SK-N-SH (cell line): ENCODE results near the gene TSSK1B. TPM values are rescaled to one million over a fixed set of nuclear protein-coding genes. Genes with fewer than 3 reads are reported as not detected.

Source experiments
- CTCF ChIA-PET: fragments of 300-600, 350-600 bp; formaldehyde crosslinking; extraction: SDS; loops from one replicate; lab custom pipeline; 2021; lab: Yijun Ruan, JAX
- POLR2A ChIA-PET: fragments of 350-600 bp; sonication (Branson Sonifier 250); formaldehyde crosslinking; extraction: SDS; loops from one replicate; lab custom pipeline; 2020; ENCODE audit warnings: antibody characterized with exemption, inconsistent platforms; lab: Yijun Ruan, JAX
- DNase-seq: peaks from one replicate; pipeline ENCODE4 v3.0.0; 2012
- H2AFZ ChIP-seq: fragments of 200-600 bp; sonication (generic); 2 replicates; pipeline ENCODE4 v1.8.1; 2016; ENCODE audit warnings: antibody characterized with exemption, mild to moderate bottlenecking, low read depth
- H3F3A ChIP-seq: fragments of 200-600 bp; sonication (generic); replicated peaks from 2 replicates; pipeline ENCODE3; 2016; ENCODE audit warnings: antibody characterized with exemption, mild to moderate bottlenecking; ENCODE audit not compliant: insufficient read depth
- H3K27ac ChIP-seq, 2 experiments: fragments of 200-500 bp in 1 of 2; fragments of 200-600 bp in 1 of 2; sonication (Bioruptor generic) in 1 of 2; sonication (generic), shearing (Covaris generic) in 1 of 2; 2 replicates each; pipeline versions ENCODE4 v1.5.1 to v1.6.1; 2014 to 2016; ENCODE audit warnings: low read depth in 2 of 2, inconsistent platforms in 1 of 2, low read length in 1 of 2, mild to moderate bottlenecking in 1 of 2, mixed read lengths in 1 of 2
- H3K27me3 ChIP-seq: fragments of 200-600 bp; sonication (generic), shearing (Covaris generic); 2 replicates; pipeline ENCODE4 v1.6.1; 2016; ENCODE audit warnings: mixed run types; ENCODE audit not compliant: insufficient read depth
- H3K36me3 ChIP-seq, 2 experiments: fragments of 200-500 bp in 1 of 2; fragments of 200-600 bp in 1 of 2; sonication (Bioruptor generic) in 1 of 2; sonication (generic) in 1 of 2; replicated peaks in 1 of 2; 2 replicates each; pipeline versions ENCODE3 to v1.5.1; 2014 to 2016; ENCODE audit warnings: low read length in 1 of 2, mild to moderate bottlenecking in 1 of 2; ENCODE audit not compliant: insufficient read depth in 2 of 2, control insufficient read depth in 1 of 2
- H3K4me1 ChIP-seq, 2 experiments: fragments of 200-500 bp in 1 of 2; fragments of 200-600 bp in 1 of 2; sonication (Bioruptor generic) in 1 of 2; sonication (generic), shearing (Covaris generic) in 1 of 2; 2 replicates each; pipeline versions ENCODE4 v1.5.1 to v1.6.1; 2014 to 2016; ENCODE audit warnings: low read depth in 1 of 2, low read length in 1 of 2, mixed run types in 1 of 2; ENCODE audit not compliant: insufficient read depth in 2 of 2, control insufficient read depth in 1 of 2
- H3K4me2 ChIP-seq: fragments of 200-600 bp; sonication (generic), shearing (Covaris generic); 2 replicates; pipeline ENCODE4 v1.6.1; 2017; ENCODE audit warnings: mixed run types
- H3K4me3 ChIP-seq, 2 experiments: fragments of 200-500 bp in 1 of 2; fragments of 200-600 bp in 1 of 2; sonication (Bioruptor generic) in 1 of 2; sonication (generic), shearing (Covaris generic) in 1 of 2; 2 replicates each; pipeline versions ENCODE4 v1.5.1 to v1.8.1; 2014 to 2016; ENCODE audit warnings: low read depth in 2 of 2, inconsistent platforms in 1 of 2, low read length in 1 of 2, mild to moderate bottlenecking in 1 of 2, mixed read lengths in 1 of 2, moderate library complexity in 1 of 2
- H3K79me2 ChIP-seq: fragments of 200-600 bp; sonication (generic); 2 replicates; pipeline ENCODE4 v1.8.1; 2017; ENCODE audit warnings: mild to moderate bottlenecking; ENCODE audit not compliant: insufficient read depth
- H3K9ac ChIP-seq: fragments of 200-600 bp; sonication (generic); 2 replicates; pipeline ENCODE4 v1.6.1; 2017; ENCODE audit warnings: mixed run types
- H3K9me2 ChIP-seq: fragments of 200-600 bp; sonication (generic); 2 replicates; pipeline ENCODE4 v1.6.1; 2017; ENCODE audit warnings: mixed run types
- H3K9me3 ChIP-seq: fragments of 200-600 bp; sonication (generic); 2 replicates; pipeline ENCODE4 v1.6.1; 2017; ENCODE audit warnings: mixed run types, mild to moderate bottlenecking, moderate library complexity
- H4K20me1 ChIP-seq: fragments of 200-600 bp; sonication (generic); 2 replicates; pipeline ENCODE4 v1.6.1; 2017; ENCODE audit warnings: mild to moderate bottlenecking, mixed run types; ENCODE audit not compliant: insufficient read depth
- CHD2 ChIP-seq: fragments of 150-350 bp; IDR thresholded peaks from 2 replicates; pipeline ENCODE4 v1.6.1; 2018; ENCODE audit warnings: low read length; ENCODE audit not compliant: partially characterized antibody
- EP300 ChIP-seq, 2 experiments: IDR thresholded peaks; 2 replicates each; pipeline versions ENCODE4 v1.4.0 to v1.6.1; 2012; ENCODE audit warnings: borderline replicate concordance in 1 of 2, low read depth in 1 of 2, low read length in 1 of 2
- EZH2phosphoT487 ChIP-seq: fragments of 200-600 bp; sonication (generic); IDR thresholded peaks from 2 replicates; pipeline ENCODE4 v1.6.1; 2017; ENCODE audit warnings: low read depth, mixed run types, mild to moderate bottlenecking, antibody characterized with exemption, moderate library complexity, borderline replicate concordance
- FOSL2 ChIP-seq: IDR thresholded peaks from 2 replicates; pipeline ENCODE4 v1.4.0; 2012; ENCODE audit warnings: low read depth, mild to moderate bottlenecking, moderate library complexity, borderline replicate concordance
- GATA2 ChIP-seq: sonication (generic); formaldehyde crosslinking; IDR thresholded peaks from 2 replicates; pipeline ENCODE4 v1.5.0; 2020; ENCODE audit warnings: mild to moderate bottlenecking, missing genetic modification reagents
- JUND ChIP-seq: IDR thresholded peaks from 2 replicates; pipeline ENCODE4 v1.4.0; 2012
- NFIC ChIP-seq: IDR thresholded peaks from 2 replicates; pipeline ENCODE4 v1.4.0; 2012; ENCODE audit warnings: borderline replicate concordance
- NRF1 ChIP-seq: IDR thresholded peaks from 2 replicates; pipeline ENCODE4 v1.6.1; 2012; ENCODE audit warnings: low read depth, mild to moderate bottlenecking, low read length
- POLR2AphosphoS5 ChIP-seq: IDR thresholded peaks from 2 replicates; pipeline ENCODE4 v1.6.1; 2012; ENCODE audit warnings: low read depth, low read length
- SIN3A ChIP-seq: IDR thresholded peaks from 2 replicates; pipeline ENCODE4 v1.6.1; 2012; ENCODE audit warnings: low read depth, mild to moderate bottlenecking, low read length, moderate library complexity, borderline replicate concordance
- TEAD4 ChIP-seq: IDR thresholded peaks from 2 replicates; pipeline ENCODE4 v1.4.0; 2012; ENCODE audit warnings: mild to moderate bottlenecking, borderline replicate concordance; ENCODE audit not compliant: insufficient read depth
- YY1 ChIP-seq: IDR thresholded peaks from 2 replicates; pipeline ENCODE4 v1.4.0; 2012; ENCODE audit warnings: low read depth, mild to moderate bottlenecking
- WGBS: methylation state at CpG from one replicate; pipeline ENCODE4 v1.1.6; 2017; ENCODE audit warnings: low lambda C conversion rate; 5-methylcytosine and 5-hydroxymethylcytosine counted together
- polyA plus RNA-seq, 3 experiments: library from polyadenylated mRNA; depleted of rRNA; stranded (reverse); fragments of >200 nt; gene quantifications; 2 replicates each; pipeline ENCODE4 v1.2.3, GENCODE V29; 2012
- TF ChIP-seq, protein P1 (sequence below): IDR thresholded peaks from 2 replicates; pipeline ENCODE4 v1.4.0; 2012; ENCODE audit warnings: low read depth
- TF ChIP-seq, protein P2 (sequence below): IDR thresholded peaks from 2 replicates; pipeline ENCODE4; 2012
- TF ChIP-seq, protein P3 (sequence below): fragments of 150-350 bp; IDR thresholded peaks from 2 replicates; pipeline ENCODE4 v1.6.1; 2017; ENCODE audit warnings: antibody characterized with exemption, low read length, low read depth, borderline replicate concordance
- TF ChIP-seq, protein P4 (sequence below): fragments of 200-600 bp; sonication (generic); IDR thresholded peaks from 2 replicates; pipeline ENCODE4 v1.6.1; 2017; ENCODE audit warnings: antibody characterized with exemption, mild to moderate bottlenecking, moderate library complexity

The TSSK1B gene
- polyA plus RNA-seq, 1 of the 3 experiments (the other 2 are of a cell fraction), result 0.05 TPM

DNA sequence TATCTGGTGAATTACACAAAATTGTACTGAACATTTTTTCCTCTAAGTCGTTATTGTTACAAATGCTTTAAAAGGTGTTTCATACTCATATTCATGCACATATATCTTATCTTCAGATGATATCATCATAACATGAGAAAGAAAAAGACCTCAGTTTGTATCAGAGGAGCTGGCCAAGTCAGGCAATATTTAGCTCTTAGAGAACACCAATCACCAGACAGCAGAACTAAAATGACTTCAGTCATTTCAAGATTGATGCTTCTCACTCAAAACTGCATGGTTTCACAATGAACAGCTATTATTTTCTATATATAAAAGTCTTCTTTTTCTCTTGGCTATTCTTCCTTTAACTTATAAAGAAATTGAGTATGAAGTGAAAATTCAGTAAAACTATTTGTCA lies 44.6 kb downstream of the TSSK1B start:
- Histone ChIP-seq H3K27ac (no peak overlapping the region), H3K4me3 (no peak overlapping the region), H4K20me1 (no peaks in the 10 kb centered on the region), H3K4me2 (no peak overlapping the region), H3K36me3 (no peaks in the 10 kb centered on the region), H3K4me1 (no peaks in the 10 kb centered on the region), H3K9ac (no peak overlapping the region), H3K79me2 (no peaks in the 10 kb centered on the region), H3F3A (no peaks in the 10 kb centered on the region), H2AFZ (no peak overlapping the region), H3K27me3 (no peaks in the 10 kb centered on the region; the same call in 1 of the 2 replicates), H3K9me3 (no peaks in the 10 kb centered on the region), H3K9me2 (no peaks in the 10 kb centered on the region)
- TF ChIP-seq, protein P1, sequence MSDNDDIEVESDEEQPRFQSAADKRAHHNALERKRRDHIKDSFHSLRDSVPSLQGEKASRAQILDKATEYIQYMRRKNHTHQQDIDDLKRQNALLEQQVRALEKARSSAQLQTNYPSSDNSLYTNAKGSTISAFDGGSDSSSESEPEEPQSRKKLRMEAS, result no peak
- TF ChIP-seq EZH2phosphoT487 (no peak), TEAD4 (no peak), YY1 (no peak), SIN3A (no peak), NFIC (no peak), NRF1 (no peak), GATA2 (CRISPR knock-in tag) (no peak), POLR2AphosphoS5 (no peak), JUND (no peak), FOSL2 (no peak), CHD2 (no peak), EP300 (IDR thresholded peaks at IDR 0.05; ENCODE audit: borderline replicate concordance in 1 of 2, low read depth in 1 of 2, low read length in 1 of 2) (no peak)
- TF ChIP-seq, protein P2, sequence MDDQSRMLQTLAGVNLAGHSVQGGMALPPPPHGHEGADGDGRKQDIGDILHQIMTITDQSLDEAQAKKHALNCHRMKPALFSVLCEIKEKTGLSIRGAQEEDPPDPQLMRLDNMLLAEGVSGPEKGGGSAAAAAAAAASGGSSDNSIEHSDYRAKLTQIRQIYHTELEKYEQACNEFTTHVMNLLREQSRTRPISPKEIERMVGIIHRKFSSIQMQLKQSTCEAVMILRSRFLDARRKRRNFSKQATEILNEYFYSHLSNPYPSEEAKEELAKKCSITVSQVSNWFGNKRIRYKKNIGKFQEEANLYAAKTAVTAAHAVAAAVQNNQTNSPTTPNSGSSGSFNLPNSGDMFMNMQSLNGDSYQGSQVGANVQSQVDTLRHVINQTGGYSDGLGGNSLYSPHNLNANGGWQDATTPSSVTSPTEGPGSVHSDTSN, result no peak
- TF ChIP-seq, protein P3, sequence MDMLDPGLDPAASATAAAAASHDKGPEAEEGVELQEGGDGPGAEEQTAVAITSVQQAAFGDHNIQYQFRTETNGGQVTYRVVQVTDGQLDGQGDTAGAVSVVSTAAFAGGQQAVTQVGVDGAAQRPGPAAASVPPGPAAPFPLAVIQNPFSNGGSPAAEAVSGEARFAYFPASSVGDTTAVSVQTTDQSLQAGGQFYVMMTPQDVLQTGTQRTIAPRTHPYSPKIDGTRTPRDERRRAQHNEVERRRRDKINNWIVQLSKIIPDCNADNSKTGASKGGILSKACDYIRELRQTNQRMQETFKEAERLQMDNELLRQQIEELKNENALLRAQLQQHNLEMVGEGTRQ, result no peak
- TF ChIP-seq, protein P4, sequence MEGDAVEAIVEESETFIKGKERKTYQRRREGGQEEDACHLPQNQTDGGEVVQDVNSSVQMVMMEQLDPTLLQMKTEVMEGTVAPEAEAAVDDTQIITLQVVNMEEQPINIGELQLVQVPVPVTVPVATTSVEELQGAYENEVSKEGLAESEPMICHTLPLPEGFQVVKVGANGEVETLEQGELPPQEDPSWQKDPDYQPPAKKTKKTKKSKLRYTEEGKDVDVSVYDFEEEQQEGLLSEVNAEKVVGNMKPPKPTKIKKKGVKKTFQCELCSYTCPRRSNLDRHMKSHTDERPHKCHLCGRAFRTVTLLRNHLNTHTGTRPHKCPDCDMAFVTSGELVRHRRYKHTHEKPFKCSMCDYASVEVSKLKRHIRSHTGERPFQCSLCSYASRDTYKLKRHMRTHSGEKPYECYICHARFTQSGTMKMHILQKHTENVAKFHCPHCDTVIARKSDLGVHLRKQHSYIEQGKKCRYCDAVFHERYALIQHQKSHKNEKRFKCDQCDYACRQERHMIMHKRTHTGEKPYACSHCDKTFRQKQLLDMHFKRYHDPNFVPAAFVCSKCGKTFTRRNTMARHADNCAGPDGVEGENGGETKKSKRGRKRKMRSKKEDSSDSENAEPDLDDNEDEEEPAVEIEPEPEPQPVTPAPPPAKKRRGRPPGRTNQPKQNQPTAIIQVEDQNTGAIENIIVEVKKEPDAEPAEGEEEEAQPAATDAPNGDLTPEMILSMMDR, result no peak
- CTCF ChIA-PET, result interaction anchor here (0.7 to 2.9 kb wide), 4 partner anchors 11 to 222 kb away, joined by 4 to 28 read pairs (median 4); no protein-coding TSS in a partner anchor
- 50% methylated on average over 1 of the region's 1 CpG for WGBS
- DNase-seq, result no peak
- POLR2A ChIA-PET, result no interaction called here
